Stimulated activated CD4-positive, alpha-beta T cell treated with anti-CD3 and anti-CD28 coated beads, Interleukin-2, amount 100 ng/mL, for 4 hours (primary cell): ENCODE data around the gene RPRD1A.
"Not testable (repeated sequence)": the region's sequence is repeated elsewhere in the genome, so short reads cannot be mapped to it uniquely, and the experiment has no call there.

Source experiments
- DNase-seq: peaks from one replicate; pipeline ENCODE4 v3.0.0-alpha.2; 2020; ENCODE audit warnings: low read depth

The RPRD1A gene

DNA sequence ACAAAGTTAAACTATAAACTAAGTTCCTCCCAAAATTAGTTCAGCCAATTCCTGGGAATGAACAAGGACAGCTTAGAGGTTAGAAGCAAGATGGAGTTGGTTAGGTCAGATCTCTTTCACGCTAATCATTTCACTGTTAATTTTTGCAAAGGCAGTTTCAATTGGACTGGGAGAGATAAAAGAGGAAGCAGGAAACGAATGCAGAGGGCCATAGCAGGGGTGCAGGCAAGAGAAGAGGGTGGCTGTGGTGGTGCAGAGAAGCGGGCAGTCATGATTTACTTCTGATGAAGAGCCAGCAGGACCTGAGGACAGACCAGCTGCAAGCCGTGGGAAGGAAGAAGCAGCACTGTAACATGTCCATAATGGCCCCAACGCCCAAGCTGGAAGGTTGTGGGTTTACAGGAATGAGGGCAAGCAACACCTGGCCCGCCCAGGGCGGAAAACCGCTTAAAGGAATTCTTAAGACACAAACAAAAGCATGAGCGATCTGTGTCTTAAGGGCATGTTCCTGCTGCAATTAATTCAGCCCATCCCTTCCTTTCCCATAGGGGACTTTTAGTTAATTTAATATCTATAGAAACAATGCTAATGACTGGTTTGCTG lies 99.0 kb downstream of the RPRD1A start:
- no peak for DNase-seq

DNA sequence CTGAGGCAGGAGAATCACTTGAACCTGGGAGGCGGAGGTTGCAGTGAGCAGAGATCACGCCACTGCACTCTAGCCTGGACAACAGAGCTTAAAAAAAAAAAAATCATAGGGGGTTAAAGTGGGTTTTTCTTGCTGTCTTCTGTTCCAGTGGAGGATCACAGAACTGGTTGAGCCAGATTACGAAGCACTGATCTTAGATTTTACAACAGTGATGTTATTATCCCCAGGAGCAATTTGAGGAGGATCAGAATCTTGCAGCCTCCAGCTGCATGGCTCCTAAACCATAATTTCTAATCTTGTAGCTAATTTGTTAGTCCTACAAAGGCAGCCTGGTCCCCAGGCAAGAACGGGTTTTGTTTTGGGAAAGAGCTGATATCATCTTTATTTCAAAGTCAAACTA lies 99.5 kb downstream of the RPRD1A start:
- not testable (repeated sequence) for DNase-seq

DNA sequence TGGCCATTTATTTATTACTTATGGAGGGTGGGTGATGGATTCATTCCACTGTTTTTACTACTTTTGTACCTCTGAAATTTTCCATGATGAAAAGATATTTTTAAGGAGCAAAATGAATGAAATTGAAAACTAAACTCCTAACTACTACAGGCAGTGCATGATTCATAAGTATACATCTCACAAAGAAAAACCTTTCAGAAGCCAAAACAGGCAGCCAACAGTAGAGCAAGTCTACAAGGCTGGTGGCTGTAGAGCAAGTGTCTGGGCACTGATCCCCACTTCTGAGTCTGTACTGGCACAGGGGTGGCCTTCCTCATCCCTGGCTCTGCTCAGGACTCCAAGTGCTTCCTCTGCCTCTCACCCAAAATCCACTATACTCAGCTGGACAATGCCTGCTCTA lies 103.0 kb downstream of the RPRD1A start:
- no peak for DNase-seq

DNA sequence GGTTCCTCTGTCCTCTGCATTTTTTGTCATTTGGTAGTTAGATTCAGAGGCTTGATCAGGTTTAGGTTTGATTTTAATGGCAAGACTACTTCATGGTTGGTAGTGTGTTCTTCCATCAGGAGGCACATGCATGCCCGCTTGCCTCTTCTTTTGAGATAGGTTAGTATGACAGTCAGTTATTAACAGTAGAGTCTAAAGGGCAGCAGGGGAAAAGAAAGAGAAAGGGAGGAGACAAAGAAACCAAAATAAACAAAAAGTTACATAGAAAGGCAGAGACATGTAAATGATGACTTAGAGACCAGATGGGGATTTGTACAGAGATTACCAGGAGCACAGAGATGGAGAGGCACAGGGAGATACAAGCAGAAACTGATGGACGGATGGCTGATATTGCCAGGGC lies 105.0 kb downstream of the RPRD1A start:
- no peak for DNase-seq

DNA sequence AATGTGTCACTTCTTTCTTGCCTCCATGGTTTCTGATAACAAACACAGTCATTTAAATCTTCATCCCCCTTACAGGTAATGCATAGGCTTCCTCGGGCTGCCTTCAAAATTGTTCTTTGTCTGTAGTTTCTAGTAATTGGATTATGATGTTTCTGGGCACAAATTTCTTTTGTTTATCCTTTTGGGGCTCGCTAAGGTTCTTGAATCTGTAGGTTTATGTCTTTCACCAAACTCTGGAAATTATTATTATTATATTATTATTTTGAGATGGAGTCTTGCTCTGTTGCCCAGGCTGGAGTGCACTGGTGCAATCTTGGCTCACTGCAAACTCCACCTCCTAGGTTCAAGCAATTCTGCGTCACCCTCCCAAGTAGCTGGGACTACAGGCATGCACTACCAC lies 111.1 kb downstream of the RPRD1A start:
- no peak for DNase-seq

DNA sequence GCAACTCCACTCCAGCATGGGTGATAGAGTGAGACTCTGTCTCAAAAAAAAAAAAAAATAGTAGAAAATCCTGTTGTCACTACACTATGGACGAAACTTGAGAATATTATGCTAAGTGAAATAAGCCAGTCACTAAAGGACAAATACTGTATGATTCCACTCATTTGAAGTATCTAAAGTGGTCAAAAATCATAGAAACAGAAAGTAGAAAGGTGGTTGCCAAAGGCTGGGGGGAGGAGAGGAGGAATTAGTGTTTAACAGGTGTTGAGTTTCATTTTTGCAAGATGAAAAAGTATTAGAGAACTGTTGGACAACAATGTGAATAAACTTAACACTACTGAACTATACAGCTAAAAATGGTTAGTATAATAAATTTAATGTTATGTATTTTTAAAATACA lies 113.7 kb downstream of the RPRD1A start:
- no peak for DNase-seq

DNA sequence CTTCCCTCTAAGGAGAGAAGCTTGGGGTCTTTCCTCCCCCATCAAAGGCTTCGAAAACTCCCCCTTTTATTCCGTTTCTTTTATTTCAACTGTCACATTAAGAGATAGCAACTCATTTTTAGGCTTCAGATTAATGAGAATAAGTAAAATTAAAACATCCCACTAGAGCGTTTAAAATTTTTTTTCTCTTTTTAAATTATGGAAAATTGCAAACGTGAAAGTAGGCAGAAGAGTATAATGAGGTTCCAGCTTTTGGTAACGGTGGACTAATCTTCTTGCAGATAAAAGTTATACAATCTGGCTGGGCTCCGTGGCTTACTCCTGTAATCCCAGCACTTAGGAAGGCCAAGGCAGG lies 116.8 kb downstream of the RPRD1A start:
- no peak for DNase-seq

DNA sequence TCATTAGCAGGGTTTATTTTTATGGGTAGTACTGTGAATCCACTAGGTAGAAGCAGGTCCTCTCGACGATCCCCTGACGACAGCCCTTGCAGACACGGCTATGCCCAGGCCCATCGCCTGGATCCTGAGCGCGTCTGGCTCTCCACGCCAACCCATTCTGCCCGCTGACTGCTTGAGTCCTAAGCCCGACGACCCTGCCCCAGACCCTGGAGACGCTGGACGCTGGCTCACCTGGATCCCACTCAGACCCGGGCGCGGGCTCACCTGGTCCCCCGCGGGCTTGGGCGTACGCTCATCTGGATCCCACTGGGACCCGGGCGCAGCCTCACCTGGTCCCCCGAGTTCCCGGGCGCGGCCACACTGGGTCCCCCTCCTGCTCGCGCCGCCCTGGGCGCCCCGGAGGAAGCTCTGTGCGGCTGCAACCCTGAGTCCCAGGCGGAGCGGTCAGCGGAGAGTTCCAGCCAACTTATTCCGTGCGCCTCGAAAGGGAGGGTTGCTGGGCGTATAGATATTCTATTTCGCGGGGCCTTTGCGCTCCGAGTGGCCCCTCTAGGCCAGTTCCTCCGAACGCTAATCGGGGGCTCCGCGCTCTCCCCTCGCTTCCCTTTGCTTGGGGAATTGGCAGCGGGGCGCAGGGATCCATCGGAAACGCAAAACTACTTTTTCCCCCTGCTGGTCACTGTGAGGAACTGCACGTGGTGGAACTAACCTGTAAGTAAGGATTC lies 117.3 kb downstream of the RPRD1A start:
- DNase-seq, result peak; percentile 28

DNA sequence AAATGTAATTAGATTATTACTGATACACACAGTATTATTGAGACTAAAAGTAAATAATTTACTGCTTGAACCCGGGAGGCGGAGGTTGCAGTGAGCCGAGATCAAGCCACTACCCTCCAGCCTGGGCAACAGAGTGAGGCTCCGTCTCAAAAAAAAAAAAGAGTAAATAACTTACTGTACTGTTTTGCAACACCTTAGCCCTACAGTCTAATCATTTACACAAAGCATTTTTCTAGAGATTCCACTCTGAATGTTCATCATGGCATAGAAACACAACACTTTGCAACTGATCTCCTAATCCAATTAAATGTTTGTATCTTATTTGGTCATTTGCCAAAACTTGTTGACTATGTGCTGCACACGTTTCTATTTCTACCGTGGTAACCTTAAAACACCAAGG lies 118.3 kb downstream of the RPRD1A start:
- DNase-seq, result no peak

DNA sequence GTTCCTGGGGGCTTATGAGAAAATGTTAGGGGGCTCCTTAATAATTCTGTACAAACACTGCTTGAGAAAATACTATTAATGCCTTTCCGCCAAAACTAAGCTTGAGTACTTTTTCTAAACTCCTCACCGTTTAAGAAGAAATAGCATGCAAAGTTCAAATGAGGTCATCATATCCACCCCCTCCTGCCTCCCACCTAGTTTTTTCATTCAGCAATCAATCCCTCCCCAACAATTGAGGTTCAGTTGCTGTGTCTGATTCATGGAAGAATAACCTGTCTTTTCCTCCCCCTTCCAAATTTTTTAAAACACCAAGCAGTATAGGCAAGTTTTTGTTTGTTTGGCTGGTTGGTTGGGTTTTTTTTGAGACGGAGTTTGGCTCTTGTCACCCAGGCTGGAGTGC lies 119.3 kb downstream of the RPRD1A start:
- DNase-seq, result no peak

DNA sequence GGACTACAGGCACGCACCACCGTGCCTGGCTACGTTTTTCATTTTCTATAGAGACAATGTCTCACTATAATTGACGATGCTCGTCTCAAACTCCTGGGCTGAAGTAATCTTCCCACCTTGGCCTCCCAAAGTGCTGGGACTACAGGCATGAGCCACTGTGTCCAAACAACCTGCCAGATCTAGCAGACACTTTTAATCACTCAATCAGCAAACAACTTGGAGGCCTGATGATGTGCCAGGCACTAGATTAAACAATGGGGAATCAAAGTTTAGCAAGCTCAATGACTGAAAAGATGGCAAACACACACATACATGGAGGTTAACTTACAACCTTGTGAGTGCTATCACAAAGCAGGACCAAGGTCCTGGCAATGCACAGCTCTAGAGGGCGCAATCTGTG lies 124.7 kb downstream of the RPRD1A start:
- no peak for DNase-seq

DNA sequence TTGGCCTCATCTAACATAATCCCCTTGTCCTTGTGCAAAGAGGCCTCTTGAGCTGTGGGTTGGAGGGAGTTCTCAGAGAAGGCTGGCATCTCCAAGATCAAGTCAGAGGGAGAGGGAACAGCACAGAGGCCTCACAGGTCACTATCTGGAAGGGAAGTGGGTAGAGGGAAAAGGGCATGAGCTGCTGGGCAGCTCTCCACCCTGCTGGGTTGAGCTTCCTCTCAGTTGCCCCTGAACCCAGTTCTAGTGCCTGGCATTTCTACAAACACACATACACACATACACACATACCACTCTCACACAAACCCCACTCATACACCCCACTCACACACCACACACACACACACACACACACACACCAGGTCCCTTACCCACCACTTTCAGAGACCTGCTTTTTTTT lies 125.2 kb downstream of the RPRD1A start:
- no peak for DNase-seq

DNA sequence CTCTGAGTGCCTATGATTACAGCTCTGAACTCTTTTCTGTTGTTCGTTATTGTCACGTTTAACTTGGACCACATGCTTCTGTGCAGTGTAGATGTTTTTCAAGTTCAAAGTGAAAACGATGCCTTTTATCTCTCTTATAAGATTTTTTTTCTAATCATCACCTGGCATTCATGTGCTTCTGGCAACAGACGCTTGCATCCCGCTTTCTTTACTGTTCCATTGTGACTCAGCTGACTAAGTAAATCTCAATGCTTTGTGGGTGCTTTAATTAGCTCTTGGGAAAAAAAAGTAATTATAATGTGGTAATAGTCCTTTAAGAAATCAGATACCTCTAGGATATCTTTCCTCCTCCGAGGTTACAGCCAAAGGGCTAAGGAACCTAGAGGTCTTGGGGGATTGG lies 126.1 kb downstream of the RPRD1A start:
- DNase-seq, result no peak
